CD4-positive, alpha-beta T cell treated with Interleukin-15 for 1 hour (primary cell): ENCODE measurements around the gene BRIP1.

Experiments
- DNase-seq: peaks from one replicate; pipeline ENCODE4 v3.0.0-alpha.2; 2020

Gene BRIP1

DNA sequence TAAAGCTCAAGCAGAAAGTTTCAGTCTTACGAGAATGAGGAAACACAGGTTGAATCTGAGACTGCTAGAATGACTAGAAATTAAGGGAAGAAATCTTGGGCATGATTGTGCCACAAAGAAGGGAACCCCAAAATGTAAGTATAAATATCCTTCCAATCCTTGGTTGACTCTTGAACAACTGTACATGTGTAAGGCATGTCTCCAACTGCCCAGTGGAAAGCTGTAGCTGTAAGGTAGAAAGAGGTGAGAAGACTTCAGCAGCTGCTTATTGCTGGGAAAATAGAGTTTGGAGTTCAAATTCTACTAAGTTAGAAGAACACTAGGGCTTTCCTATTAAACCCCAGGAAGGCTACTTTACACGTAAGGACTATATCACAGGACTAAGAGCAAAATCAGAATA lies 212.6 kb downstream of the BRIP1 start:
- DNase-seq = no peak

DNA sequence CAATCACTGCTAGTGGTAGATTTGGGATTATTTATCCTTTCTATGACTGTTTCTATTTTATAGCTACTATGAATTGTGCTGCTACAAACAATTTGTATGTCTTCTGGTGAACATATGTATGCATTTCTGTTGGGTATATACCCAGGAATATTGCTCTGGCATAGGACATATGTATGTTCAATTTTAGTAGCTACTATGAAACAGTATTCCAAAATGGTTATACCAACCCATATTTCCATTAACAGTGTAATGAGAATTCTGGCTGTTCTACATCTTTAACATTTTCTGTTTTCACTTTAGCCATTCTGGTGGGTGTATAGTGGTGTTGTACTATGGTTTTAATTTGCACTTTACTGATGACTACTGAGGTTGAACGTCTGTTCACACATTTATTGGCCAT lies 214.7 kb downstream of the BRIP1 start:
- DNase-seq = no peak

DNA sequence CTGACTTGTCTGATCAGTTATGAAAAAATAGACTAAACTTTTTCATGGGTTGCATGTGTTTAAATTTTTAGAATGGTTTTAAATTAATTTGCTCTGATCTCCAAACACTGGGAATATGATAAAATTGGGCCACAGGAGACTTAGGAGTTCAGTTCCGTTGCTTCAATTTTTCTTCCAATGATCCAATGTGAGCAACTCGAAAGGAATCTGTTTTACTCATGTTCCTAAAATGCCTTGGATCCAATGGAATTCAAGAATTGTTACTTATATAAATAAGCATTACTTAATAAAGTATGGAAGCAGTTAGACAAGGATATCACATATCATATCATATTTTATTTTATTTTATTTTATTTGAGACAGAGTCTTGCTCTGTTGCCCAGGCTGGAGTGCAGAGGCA lies 216.3 kb downstream of the BRIP1 start:
- DNase-seq = no peak

DNA sequence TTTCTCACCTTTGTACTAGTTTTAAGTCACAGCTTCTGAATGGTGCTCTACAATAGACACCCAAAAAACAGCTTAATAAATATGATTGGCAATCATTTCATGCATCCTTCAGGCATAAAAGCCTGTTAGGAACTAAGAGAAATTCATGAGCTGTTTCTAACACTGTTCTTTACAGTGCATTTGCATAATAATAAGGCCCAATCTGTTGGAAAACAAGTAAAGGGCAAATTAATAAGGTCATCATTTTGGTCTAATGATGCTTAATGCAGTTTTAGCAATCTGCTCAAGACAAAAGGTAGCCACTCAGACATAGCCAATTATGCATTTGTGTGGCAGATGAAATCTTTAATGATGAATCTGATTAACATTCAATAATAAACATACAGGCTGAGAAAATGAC lies 216.8 kb downstream of the BRIP1 start:
- DNase-seq = no peak

DNA sequence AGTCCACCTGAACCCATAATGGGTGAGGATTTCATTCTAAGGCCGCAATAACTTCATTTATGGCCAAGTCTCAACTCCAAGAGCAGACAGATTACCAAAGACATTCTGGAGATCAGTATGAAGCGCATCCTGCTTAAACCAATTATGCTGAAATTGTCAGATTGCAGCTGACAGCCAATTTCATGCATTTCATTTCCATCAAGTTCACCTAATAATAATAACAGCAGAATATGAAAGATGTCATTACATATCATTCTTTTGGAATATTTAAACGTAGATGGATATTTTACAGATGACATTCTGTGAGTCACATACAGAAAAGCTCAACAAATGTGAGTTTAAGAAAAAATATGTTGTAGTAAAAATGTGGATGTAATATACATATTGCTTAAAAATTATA lies 217.4 kb downstream of the BRIP1 start:
- no peak for DNase-seq

DNA sequence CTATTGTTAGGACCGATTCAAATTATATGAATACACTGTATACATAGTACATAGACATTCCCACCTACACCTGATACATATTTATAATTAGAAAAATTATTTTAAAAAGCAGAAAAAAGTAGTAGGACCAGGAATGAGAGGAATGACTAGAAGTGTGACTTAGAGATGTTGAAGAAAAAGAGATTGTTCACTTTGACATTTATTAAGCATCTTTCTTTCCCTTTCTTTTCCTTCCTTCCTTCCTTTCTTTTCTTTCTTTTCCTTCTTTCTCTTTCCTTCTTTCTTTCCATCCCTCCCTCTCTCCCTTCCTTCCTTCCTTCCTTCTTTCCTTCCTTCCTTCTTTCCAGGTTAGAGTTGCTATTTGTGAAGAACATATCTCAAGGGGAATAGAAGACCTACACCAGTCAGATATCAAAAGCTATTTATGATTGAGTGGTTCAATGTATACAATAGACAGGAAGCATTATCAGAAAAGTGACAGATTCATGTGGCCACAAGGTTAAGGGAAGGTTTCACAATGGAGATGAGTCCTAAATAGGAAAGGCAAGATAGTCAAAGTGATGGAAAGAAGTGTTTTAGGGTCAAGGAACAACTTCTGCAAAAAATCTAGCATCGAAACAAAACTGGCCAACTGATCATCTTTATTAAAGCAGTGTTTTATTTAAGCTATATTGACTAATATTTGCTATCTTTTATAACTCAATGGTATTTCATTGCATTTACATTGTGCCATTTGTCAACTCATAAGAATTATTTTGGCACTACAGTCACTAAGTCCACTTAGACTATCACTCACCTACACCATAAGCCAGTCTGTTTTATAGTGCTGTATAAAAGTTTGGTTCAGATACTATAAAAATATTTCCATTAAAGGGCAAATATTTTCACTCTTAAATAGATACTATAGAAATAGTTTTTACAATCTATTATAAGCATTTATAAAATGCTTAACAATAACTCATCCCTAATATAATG lies 218.2 kb downstream of the BRIP1 start:
- DNase-seq = no peak

DNA sequence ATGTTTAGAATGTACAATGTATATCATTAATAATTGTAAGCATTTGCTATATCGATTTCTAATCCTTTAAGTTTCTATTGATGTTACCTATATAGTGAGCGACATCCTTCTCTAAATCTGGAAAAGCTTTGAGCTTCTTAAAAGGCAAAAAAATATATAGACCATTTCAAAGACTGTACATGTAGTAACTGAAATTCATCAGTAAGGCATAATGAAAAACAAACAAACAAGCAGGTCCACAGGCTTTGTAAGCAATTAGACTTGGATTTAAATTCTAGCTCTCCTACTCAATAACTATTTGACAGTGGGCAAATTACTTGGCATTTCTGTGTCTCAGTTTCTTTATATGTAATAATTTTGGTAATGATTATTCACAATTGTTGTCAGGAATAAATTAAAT lies 220.6 kb downstream of the BRIP1 start:
- DNase-seq = no peak

DNA sequence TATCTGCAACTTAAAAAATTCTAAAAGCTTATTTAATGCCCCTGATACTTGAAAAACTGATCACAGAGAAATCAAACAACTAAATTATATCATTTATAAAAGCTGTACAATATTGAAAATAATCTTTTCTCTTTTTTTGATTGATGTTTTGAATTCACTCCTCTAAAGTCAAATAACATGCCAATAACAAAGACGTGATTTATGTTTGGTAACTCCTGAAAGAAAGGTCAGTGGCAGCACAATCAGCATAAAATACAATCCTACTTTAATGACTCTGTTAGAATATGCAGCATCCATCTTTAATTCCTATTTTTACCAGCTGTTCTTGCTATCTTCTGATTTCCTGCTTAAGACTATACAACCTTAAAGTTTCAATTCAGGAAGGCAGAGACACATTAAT lies 221.6 kb downstream of the BRIP1 start:
- no peak for DNase-seq

DNA sequence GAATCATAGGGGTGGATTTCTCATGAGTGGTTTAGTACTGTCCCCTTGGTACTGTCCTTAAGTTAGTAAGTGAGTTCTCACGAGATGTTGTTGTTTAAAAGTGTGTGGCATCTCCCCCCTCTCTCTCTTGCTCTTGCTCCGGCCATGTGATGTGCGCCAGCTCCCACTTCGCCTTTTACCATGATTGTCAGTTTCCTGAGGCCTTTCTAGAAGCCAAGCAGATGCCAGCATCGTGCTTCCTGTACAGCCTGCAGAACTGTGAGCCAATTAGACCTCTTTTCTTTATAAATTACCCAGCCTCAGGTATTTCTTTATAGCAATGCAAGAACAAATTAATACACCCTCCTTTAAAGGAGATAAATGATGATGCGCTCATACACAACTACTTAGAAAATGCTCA lies 222.2 kb downstream of the BRIP1 start:
- no peak for DNase-seq

DNA sequence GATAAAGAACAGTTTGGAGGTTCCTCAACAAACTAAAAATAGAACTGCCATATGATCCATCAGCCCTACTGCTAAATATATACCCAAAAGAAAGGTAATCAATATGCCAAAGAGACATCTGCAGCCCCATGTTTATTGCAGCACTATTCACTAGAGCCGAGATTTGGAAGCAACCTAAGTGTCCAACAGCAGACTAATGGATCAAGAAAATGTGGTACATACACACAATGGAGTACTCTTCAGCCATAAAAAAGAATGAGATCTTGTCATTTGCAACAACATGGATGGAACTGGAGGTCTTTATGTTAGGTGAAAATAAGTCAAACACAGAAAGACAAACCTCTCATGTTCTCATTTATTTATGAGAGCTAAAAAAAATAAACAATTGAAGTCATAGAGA lies 223.5 kb downstream of the BRIP1 start:
- no peak for DNase-seq

DNA sequence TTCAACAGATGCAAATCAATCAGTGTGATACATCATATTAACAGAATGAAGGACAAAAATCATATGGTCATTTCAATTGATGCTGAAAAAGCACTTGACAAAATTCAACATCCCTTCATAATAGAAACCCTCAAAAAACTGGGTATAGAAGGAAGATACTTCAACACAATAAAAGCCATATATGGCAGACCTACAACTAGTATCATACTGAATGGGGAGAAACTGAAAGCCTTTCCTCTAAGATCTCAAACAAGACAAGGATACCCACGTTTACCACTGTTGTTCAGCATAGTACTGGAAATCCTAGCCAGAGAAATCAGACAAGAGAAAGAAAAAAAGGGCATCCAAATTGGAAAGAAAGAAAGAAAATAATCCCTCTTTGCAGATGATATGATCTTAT lies 225.2 kb downstream of the BRIP1 start:
- no peak for DNase-seq

DNA sequence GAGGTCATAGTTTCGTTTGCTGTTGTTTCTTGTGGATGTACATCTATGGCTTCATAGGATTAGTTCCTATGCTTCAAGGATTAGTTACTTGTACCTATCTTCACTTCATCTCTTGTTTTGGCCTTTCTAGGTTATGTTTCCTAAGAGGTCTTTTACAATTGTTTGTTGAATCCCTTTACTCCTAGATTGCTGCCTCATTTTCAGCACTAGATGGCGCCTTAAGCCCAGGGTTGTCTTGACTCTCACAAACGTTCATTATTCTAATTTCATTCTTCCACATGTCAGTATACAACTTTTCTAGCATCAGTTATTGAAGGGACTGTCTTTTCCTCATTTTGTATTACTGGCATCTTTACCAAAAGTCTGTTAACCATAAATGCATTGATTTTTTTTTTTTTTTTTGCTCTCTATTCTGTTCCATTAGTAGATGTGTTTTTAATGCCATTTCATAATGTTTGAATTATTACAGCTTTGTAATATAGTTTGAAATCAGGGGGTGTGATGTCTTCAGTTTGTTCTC lies 227.4 kb downstream of the BRIP1 start:
- peak; percentile 45 for DNase-seq

DNA sequence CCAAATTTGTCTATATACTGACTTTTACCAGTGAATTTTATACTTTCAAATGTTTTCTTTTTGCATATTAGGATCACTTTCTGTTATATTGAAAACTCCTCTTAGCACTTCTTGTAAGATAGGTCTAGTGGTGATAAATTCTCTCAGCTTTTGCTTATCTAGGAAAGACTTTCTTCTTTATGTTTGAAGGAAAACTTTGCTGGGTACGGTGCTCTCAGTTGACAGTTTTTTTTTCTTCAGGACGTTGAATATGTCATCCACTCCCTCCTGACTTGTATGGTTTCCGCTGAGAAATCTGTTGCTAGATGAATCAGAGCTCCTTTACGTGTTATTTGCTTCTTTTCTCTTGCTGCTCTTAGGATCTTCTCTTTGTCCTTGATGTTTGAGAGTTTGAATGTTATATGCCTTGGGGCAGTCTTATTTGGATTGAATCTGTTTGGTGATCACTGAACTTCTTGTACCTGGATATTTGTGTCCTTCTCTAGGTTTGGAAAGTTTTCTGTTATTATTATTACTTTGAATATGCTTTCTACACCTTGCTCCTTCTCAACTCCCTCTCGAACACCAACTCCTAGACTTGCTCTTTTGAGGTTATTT lies 228.3 kb downstream of the BRIP1 start:
- no peak for DNase-seq

DNA sequence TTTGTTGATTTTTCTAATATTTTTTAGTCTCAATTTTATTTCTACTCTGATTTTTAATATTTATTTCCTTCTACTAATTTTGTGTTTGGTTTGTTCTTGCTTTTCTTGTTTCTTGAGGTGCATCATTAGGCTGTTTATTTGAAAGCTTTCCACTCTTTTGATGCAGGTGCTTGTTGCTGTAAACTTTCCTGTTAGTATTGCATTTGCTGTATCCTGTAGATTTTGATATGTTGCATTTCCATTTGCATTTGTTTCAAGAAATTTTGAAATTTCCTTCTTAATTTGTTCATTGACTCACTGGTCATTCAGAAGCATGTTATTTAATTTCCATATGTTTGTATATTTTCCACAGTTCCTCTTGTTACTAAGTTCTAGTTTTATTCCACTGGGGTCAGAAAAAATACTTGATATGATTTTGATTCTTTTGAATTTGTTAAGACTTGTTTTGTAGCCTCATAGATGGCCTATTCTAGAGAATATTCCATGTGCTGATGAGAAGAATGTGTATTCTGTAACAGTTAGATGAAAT lies 229.3 kb downstream of the BRIP1 start:
- no peak for DNase-seq

DNA sequence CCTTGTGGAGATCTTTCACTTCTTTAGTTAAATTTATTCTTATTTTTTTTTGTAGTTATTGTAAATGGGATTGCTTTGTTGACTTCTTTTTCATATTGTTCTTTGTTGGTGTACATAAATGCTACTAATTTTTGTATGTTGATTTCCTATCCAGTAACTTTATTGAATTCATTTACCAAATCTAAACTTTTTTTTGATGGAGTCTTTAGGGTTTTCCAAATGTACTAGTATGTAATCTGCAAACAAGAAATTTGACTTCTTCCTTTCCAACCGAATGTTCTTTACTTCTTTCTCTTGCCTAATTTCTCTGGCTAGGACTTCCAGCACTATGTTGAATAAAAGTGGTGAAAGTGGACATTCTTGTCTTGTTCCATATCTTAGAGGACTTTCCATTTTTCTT lies 230.5 kb downstream of the BRIP1 start:
- no peak for DNase-seq

DNA sequence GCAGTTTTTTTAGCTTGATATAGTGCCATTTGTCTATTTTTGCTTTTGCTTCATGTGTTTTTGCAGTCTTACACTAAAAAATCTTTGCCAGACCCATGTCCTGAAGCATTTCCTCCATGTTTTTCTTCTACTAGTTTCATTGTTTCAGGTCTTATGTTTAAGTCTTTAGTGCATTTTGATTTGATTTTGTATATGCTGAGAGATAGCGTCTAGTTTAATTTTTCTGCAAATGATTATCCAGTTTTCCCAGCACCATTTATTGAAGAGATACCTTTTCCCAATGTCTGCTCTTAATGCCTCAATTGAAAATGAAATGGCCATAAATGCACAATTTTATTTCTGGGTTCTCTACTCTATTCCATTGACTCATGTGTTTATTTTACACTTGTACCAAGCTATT lies 231.5 kb downstream of the BRIP1 start:
- DNase-seq = no peak
